DND-41 (cell line): ENCODE results near the gene JARID2.

Experiments
- ATAC-seq: fragments of 200-7000 bp; cut with Tn5 transposase; 3 replicates; pipeline ENCODE4 v1.9.1; 2021; ENCODE audit warnings: low read depth; ENCODE audit not compliant: insufficient read depth
- DNase-seq: peaks from one replicate; pipeline ENCODE4 v3.0.0-alpha.2; 2020
- H2AFZ ChIP-seq: 2 replicates; pipeline ENCODE4 v1.6.0; 2012; ENCODE audit warnings: low read depth, low read length
- H3K27ac ChIP-seq: 2 replicates; pipeline ENCODE4 v1.5.1; 2012; ENCODE audit warnings: low read length, inconsistent platforms
- H3K27me3 ChIP-seq: fragments of 200-600 bp; sonication (generic); 2 replicates; pipeline ENCODE4 v1.6.0; 2012; ENCODE audit warnings: low read length, mild to moderate bottlenecking, inconsistent platforms; ENCODE audit not compliant: insufficient read depth, poor library complexity
- H3K36me3 ChIP-seq: 2 replicates; pipeline ENCODE4 v1.5.1; 2012; ENCODE audit warnings: low read length, inconsistent platforms; ENCODE audit not compliant: insufficient read depth
- H3K4me1 ChIP-seq: 2 replicates; pipeline ENCODE4 v1.5.1; 2012; ENCODE audit warnings: mild to moderate bottlenecking, low read length; ENCODE audit not compliant: insufficient read depth
- H3K4me2 ChIP-seq: 2 replicates; pipeline ENCODE4 v1.6.0; 2012; ENCODE audit warnings: mild to moderate bottlenecking, moderate library complexity, low read length, inconsistent platforms; ENCODE audit not compliant: insufficient read depth
- H3K4me3 ChIP-seq, 2 experiments: fragments of 200-600 bp in 1 of 2; shearing (Covaris generic) in 1 of 2; 2 replicates each; pipeline ENCODE4 v1.5.1; 2012 to 2016; ENCODE audit warnings: inconsistent platforms in 2 of 2, low read length in 2 of 2, mild to moderate bottlenecking in 2 of 2, low read depth in 1 of 2, moderate library complexity in 1 of 2
- H3K79me2 ChIP-seq: 2 replicates; pipeline ENCODE4 v1.6.0; 2012; ENCODE audit warnings: low read length, inconsistent platforms; ENCODE audit not compliant: insufficient read depth
- H3K9ac ChIP-seq: 2 replicates; pipeline ENCODE4 v1.6.0; 2012; ENCODE audit warnings: low read depth, mild to moderate bottlenecking, inconsistent platforms, low read length, moderate library complexity
- H3K9me3 ChIP-seq: 2 replicates; pipeline ENCODE4 v1.5.1; 2012; ENCODE audit warnings: low read length, moderate library complexity, mild to moderate bottlenecking, inconsistent platforms; ENCODE audit not compliant: insufficient read depth, severe bottlenecking
- H4K20me1 ChIP-seq: 2 replicates; pipeline ENCODE4 v1.6.0; 2012; ENCODE audit warnings: low read length; ENCODE audit not compliant: insufficient read depth
- EZH2 ChIP-seq: IDR thresholded peaks from 3 replicates; pipeline ENCODE4 v1.6.1; 2012; ENCODE audit warnings: borderline replicate concordance, low read depth, mild to moderate bottlenecking, moderate library complexity, low read length, inconsistent platforms; ENCODE audit not compliant: severe bottlenecking
- TF ChIP-seq, protein P1 (sequence below): IDR thresholded peaks from 2 replicates; pipeline ENCODE4 v1.5.1; 2012; ENCODE audit warnings: borderline replicate concordance, low read length, moderate library complexity, mild to moderate bottlenecking; ENCODE audit not compliant: poor library complexity, severe bottlenecking; ENCODE audit errors: extremely low read depth

JARID2 gene

DNA sequence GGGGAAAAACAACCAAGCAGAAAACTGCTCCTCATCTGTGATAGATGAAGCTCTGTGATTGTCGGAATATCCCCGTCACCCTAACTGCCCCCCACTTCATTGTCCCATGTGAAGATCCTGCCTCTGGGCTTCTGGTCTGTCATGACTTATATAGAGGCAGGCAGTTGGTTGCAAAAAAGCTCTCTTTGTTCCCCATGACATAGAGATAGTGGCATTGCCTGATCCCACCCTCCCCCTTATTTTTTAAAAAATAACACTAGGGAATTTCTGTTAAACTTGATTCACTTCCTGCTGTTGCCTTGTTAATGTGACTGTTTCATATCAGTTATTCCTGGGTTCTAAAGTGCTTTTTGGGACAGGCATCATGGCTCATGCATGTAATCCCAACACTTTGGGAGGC lies 203.1 kb downstream of the JARID2 start:
- no peak overlapping the region for H3K9ac ChIP-seq
- H3K27ac ChIP-seq = no peak overlapping the region
- DNase-seq (no peak), ATAC-seq (no peak)
- H3K4me3 ChIP-seq = no peak overlapping the region
- no peaks in the 10 kb centered on the region for H3K4me1 ChIP-seq
- TF ChIP-seq, protein P1, sequence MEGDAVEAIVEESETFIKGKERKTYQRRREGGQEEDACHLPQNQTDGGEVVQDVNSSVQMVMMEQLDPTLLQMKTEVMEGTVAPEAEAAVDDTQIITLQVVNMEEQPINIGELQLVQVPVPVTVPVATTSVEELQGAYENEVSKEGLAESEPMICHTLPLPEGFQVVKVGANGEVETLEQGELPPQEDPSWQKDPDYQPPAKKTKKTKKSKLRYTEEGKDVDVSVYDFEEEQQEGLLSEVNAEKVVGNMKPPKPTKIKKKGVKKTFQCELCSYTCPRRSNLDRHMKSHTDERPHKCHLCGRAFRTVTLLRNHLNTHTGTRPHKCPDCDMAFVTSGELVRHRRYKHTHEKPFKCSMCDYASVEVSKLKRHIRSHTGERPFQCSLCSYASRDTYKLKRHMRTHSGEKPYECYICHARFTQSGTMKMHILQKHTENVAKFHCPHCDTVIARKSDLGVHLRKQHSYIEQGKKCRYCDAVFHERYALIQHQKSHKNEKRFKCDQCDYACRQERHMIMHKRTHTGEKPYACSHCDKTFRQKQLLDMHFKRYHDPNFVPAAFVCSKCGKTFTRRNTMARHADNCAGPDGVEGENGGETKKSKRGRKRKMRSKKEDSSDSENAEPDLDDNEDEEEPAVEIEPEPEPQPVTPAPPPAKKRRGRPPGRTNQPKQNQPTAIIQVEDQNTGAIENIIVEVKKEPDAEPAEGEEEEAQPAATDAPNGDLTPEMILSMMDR = no peak
- no peak for TF ChIP-seq EZH2
- H3K27me3 ChIP-seq = no peaks in the 10 kb centered on the region
- peaks cover 18% of the 10 kb centered on the region; the same call in 1 of the 2 replicates for H3K36me3 ChIP-seq
- H2AFZ ChIP-seq = no peak overlapping the region
- H4K20me1 ChIP-seq = peaks cover 27% of the 10 kb centered on the region
- H3K9me3 ChIP-seq = no peaks in the 10 kb centered on the region
- H3K4me2 ChIP-seq = no peak overlapping the region
- H3K79me2 ChIP-seq = peaks cover 49% of the 10 kb centered on the region

- Histone ChIP-seq H2AFZ (no peak overlapping the region), H3K27ac (no peak overlapping the region), H3K4me3 (no peak overlapping the region), H3K4me2 (no peak overlapping the region), H3K4me1 (no peaks in the 10 kb centered on the region), H4K20me1 (peaks cover 11% of the 10 kb centered on the region; the same call in 1 of the 2 replicates), H3K79me2 (peaks cover 27% of the 10 kb centered on the region), H3K9ac (no peak overlapping the region), H3K9me3 (no peaks in the 10 kb centered on the region), H3K27me3 (no peaks in the 10 kb centered on the region), H3K36me3 (peaks cover 18% of the 10 kb centered on the region; the same call in 1 of the 2 replicates)
- ATAC-seq (no peak), DNase-seq (no peak)
- TF ChIP-seq, protein P1 = no peak
- TF ChIP-seq EZH2 = no peak
These were observed 205.9 kb downstream of the JARID2 start for GRCh38 chr6:15451738-15452137.

DNA sequence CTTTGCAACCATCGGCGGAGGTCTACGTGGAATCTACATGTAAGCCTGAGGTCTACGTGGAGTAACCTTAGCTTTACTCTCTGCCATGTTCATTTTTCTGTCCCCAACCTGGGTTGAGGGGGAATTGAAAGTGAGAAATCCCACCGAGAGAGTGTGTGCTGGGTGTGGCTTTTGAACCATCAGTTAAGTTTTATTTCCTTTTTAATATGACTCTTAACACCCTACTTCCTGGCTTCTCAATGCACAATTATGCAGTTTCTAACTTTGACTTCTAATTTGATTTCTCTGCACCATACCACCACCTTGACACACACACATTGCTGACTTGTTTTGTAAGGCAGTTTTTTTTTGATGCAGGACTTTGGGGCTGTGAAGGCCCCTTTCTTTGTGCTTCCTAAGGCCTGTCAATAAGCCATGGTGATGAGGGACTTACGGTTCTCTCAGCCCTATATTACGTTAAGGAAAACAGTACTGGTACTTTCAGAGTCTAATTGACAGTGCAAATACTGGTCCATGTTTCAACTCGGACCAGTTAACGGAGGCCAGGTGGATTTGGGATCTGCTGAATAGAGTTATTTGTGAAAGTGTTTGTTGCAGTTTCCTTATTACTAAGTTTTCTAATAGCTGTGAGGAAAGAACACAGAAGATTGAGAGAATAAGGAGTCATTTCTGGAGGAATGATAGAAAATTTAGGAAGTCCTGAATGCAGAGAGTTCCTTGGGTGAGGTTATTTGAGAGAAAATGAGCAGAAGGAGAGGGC lies 206.5 kb downstream of the JARID2 start:
- Histone ChIP-seq H2AFZ (no peak overlapping the region), H3K79me2 (peaks cover 22% of the 10 kb centered on the region), H4K20me1 (peaks cover 6% of the 10 kb centered on the region; the same call in 1 of the 2 replicates), H3K4me1 (no peaks in the 10 kb centered on the region), H3K27ac (no peak overlapping the region), H3K36me3 (peaks cover 18% of the 10 kb centered on the region; the same call in 1 of the 2 replicates), H3K27me3 (no peaks in the 10 kb centered on the region), H3K9ac (no peak overlapping the region), H3K9me3 (no peaks in the 10 kb centered on the region), H3K4me2 (no peak overlapping the region), H3K4me3 (no peak overlapping the region)
- ATAC-seq = no peak
- TF ChIP-seq, protein P1 = no peak
- no peak for TF ChIP-seq EZH2
- no peak for DNase-seq
